Uterus (tissue), 2 donors: ENCODE results near the gene C6orf89.
"Not testable (repeated sequence)": the region's sequence is repeated elsewhere in the genome, so short reads cannot be mapped to it uniquely, and the experiment has no call there.

Source experiments
- CTCF ChIP-seq, 4 experiments: fragments of 200-600 bp in 2 of 4; fragments of 450-650 bp in 2 of 4; sonication (generic) in 2 of 4; IDR thresholded peaks; one replicate each; pipeline ENCODE4 v1.5.1; 2016 to 2019; ENCODE audit warnings: antibody characterized with exemption in 4 of 4, mild to moderate bottlenecking in 2 of 4, moderate library complexity in 1 of 4
- POLR2A ChIP-seq, 2 donors: fragments of 450-650 bp; IDR thresholded peaks; one replicate each; pipeline ENCODE4 v1.6.1; 2016; ENCODE audit warnings: antibody characterized with exemption in 2 of 2, mild to moderate bottlenecking in 1 of 2, moderate library complexity in 1 of 2

GRCh38 chr6:36891153-36891552 lies 5.4 kb downstream of the C6orf89 start:
- TF ChIP-seq POLR2A, CTCF (IDR thresholded peaks at IDR 0.05): not testable (repeated sequence)
